SIG-M5 treated with dmso at 0.1 percent for 504 hours (cell line): Measurements from ENCODE around the gene GPRC5B.

Experiments used
- DNase-seq: peaks from one replicate; lab custom pipeline; 2025; ENCODE audit not compliant: unreplicated experiment; lab: John Stamatoyannopoulos, UW

GPRC5B gene

DNA sequence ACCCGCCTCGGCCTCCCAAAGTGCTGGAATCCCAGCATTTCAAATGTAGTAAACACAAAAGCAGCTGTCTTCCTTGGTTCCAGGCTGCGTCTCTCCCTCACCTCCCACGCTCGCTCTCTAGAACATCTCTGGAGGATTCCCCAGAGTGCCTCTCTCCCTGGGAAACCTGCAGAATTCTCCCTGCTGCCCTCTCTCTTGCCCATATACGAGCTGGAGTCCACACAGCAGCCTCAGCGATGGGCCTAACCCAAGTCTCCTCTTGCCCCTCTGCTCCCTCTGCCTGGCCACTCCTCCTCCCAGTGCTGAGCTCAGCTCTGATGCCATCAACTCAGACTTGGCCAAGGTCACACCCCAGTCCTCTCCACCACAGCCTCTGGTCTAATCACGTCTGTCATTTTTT is 10.6 kb downstream of the GPRC5B start:
- DNase-seq: no peak

DNA sequence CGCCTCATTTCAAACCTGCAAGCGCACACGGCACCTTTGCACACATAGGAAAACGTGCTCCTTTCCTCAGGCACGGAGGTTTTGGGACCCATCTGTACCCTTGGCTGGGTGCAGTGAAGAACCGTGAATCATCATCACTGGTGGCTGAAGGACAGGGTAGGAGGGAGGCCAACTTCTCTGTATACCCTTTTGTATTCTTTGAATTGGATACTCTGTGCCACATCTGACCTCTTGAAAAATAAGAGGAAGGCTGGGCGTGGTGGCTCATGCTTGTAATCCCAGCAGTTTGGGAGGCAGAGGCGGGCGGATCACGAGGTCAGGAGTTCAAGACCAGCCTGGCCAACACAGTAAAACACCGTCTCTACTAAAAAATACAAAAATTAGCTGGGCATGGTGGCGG is 11.7 kb downstream of the GPRC5B start:
- no peak for DNase-seq

DNA sequence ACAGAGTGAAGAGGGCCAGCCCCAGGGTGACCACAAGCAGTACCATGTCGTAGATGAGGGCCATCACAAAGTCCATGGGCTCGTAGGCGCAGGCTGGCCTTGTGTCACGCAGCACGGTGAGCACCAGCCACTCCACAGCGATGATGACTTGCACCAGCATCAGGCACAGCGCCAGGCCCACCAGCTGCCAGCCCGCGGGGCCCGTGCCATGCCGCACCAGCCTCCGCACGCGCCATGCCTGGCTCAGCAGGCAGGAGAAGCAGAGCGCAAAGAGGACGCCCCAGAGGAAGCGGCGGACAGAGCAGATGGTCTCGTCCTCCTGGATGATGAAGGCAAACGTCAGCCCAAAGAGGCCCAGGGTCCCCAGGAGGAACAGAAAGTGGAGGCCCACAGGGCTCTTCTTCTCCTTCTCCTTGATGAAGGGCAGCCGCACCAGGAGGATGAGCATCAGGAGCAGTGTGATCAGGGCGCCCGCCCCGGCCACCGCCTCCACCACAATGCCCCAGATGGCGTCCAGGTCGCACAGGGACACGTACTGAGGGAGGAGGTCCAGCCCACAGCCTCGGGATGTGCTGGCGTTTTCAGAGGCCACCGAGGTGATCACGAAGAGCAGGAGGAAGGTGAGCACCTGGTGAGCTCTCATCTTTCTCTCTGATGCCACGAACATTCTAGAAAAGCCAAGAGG is 12.3 kb downstream of the GPRC5B start:
- no peak for DNase-seq

DNA sequence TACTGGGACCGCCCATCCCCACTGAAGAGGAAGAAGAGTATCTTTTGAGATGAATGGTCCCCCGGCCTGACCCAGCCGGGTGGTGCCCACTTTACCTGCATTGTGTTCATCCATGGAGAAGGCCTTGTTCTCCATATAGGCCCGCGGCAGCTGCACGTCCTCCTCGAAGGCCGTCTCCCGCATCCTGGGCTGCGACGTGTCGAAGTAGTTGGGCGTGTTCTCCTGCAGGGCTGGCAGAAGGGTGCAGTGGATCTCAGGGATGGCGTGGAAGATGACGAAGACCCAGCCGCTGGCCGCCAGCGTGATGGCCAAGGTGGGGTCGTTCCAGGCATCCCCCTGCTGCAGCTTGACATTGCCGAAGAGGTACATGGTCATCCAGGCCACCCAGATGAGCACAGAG is 12.9 kb downstream of the GPRC5B start:
- no peak for DNase-seq

DNA sequence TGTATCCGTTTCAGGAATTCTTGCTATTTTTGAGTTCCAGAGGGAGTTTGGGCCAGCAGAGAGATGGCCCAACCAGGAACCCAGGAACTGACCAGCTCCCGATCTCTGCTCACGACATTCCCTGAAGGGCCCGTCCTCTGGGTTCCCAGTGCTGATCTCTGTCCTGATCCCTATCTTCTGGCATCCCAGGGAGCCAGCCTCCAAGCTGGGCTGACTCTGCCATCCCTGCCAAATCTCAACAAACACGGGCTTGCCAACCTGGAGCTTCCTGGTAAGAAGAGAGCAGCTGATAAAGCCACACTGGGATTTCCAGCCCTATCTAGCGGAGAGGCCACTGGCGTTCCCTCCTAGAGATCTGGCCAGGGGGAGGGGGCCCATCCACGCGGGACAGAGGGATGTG is 16.2 kb downstream of the GPRC5B start:
- DNase-seq: no peak

DNA sequence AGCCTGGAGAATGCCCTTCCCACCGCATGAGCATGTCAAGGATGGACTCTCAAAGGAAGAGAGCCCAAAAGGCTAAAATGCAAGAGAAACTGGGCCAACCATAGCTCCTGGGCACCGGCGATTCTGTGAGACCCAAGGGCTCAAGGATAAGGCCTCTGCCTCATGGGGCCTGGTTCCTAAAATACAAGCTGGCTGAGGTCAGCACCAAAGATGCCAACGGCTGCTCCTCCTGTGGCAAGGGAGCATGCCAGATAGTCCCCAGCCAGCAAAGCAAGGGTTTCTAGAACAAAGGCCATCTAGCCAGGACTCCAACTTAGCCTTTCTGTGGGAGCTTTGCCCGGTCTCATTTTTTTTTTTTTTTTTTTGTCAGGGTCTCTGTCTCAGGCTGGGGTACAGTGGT is 20.1 kb downstream of the GPRC5B start:
- no peak for DNase-seq

DNA sequence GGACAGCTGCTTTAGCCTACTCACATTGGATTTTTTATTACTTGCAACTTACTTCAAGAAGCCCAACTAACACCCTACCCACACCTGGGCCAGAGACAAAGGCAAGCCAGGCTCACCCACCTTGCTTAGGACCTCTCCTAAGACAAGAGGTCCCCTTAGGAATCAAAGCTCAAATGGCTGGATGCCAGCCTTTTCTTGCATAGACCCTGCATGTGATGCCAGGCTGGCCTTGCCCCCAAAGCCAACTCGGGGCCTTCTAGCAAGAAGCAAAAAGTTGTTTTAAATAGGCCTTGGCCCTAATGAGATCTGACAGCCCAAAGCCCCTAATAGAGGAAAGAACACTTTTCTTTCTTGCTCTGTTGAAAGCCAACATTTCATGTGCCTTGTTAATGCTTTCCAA is 20.7 kb downstream of the GPRC5B start:
- DNase-seq: no peak

DNA sequence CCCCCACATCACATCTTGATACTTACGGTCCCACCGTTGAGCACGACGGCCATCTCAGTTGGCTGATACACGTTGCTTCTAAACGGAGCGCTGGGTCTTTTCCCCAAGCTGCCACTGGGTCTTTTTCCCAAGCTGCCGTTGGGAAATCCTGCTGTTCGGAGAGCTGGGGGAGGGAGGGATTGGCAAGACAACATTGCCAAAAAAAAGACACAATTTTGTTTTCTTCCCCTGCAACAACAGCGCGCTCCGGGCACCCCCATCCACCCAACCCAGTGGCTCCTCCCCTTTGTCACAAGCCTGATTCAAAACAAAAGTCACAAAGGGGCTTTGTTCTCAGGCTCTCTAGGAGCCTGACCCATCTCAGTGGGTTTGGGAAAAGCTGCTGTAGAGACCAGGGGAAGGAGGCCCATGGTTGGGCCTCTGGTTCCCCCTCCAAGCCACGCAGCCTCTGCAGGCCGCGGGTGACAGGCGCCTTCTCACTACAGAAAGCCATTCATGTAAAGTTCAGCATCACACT is 22.8 kb downstream of the GPRC5B start:
- DNase-seq: no peak

DNA sequence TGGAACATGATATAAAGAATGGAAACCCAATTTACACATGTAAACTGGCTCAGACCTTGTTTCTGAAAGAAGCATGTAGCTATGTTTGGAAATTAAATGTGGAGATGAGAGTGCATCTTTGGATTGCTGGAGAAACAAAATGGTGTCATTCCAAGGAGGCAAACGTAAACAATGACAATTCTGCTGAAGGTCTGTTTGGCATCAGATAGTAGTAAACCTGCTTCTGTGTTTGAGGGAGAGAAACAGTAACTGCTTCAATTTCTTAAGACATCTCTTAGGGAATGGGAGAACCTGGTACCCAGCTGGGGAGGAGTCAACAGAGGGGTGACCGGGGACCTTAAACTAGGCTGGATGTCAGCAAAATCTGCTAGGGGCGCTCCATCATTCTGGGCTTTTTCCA is 23.5 kb downstream of the GPRC5B start:
- no peak for DNase-seq

DNA sequence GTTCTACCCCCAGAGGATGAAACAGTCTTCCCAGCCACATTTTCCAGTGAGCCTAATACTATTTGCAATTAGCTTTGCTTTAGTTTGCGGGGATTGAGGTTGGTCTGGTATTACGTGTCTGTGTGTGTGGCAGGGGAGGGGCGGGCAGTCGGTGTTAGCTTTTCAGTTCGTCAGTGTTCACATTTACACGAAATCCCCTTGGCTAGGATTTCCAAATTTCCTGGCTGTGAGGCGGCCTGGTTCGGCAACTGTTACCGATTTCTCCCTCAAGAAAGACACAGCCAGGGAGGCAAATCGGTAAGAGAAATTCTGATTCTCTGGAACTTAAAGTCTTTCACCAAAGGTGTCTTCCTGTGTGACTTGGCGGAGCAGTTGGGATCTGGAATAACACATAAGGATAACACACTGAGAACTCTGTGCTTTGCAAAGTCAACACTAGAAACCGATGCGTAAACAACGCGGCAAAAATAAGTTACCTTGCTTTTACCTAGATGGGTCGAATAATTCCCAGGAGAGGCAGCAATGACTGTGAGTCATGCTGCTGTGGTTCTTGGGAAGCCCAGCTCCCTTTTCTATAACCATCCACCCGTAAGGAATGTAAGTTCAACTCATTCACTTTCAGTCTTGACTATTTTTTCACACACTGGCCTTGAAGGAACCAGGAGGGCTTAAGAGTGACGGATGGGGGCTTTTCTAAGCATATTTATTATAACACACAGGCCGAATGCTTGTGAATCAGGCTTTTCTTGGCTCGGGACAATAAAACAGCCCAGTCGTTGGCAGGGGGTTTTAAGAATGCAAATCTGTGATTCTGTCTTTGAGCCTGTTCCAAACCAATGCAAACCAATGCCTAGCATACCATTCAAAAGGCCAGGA is 24.2 kb downstream of the GPRC5B start:
- DNase-seq: no peak

DNA sequence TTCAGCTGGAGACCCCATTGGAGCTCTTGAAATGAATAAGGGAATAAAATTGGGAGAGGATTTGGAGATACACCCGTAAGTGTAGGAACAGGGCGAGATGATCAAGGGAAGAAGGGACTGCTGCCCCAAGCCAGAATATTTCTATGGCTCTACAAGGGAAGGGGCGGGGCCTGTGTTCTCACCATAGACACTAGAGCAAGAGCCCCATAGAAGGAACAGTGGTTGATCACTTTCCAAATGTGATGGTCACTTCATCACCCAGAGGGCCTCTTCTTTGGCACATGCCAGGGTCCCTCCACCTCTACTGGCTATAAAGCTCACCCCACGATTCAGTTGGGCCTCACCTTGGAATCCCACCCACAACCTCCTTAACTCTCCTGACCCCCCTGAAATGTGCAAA is 25.0 kb downstream of the GPRC5B start:
- DNase-seq: no peak

DNA sequence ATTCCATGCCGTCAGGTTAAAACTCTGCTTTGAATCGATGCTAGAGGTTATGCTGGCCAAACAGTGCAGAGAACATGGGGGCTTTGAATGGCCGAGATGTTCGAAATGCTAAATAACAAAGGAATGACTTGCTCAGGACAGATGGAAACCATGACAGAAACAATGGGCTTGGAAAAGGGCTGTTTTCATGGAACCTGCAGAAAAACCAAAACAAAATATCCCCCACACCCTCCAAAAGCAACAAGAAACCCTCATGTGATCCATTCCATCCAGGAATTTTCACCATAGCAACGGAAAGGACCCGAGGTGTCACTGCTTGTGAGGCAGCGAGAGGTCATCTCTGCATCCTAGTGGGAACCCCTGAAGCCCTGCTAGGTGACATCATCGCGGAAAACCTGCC is 25.5 kb downstream of the GPRC5B start:
- no peak for DNase-seq

DNA sequence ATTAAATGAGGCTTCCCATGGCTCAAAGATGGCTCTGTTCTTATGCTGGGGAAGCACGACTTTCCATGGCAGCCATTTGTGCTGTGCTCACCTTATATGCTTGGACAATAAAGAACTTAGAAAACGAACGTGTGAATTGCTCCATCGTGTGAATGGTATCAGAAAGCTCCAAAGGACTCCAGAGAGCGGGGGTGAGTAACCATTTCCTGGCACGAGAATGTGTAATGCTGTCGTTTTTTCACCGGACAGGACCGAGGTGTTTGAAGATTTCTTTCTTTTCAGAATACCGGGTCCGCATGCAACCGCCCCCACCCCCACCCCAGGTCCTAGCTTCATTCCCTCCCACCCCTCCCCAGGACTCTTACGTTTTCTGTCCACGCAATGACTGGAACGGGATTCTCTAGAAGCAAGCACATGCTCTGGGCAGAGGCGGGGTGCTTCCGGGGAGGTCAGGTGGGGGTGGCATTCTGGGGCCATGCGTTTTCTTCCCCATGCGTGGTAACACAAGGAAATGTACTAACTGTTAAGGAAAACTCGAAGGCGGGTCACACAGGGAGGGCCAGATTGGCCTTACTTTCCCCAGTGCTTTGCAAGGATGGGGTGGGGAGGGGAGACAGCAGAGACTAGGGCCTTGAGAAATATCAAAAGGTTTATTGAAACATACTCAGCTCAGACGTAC is 26.2 kb downstream of the GPRC5B start:
- no peak for DNase-seq

DNA sequence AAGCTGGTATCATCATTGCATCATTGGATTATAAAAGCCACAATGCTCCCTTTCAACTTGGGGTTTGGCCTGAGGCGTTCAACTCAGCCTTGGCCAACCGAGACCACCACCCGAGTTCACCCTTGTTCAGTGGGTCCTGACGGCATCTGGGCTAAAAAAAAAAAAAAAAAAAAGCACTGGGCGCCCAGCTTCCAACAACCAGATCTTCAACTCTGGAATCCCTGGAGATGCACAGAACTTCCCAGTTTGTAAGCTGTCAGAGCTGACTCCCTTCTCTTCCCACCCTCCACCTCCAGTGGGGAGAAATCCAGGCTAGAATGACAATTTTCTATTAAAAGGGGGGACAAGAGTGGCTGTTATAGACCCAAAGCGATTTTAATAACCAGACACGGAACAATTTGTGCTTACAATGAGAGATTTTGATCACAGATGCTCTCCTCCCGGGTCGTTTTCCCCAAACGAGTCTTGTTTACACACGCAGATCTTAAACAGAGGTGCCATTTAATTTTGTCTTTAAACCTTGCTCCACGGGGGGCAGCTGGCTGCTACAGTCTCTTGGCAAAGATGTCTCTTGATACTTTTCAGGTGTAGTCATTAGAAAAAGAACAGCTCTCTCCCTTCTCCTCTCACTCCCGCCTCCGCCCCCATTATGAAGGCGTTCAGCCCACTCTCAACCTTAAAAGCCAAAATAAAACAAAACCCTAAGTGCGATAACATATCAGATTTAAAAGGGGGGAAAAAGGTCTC is 26.9 kb downstream of the GPRC5B start:
- DNase-seq: no peak

DNA sequence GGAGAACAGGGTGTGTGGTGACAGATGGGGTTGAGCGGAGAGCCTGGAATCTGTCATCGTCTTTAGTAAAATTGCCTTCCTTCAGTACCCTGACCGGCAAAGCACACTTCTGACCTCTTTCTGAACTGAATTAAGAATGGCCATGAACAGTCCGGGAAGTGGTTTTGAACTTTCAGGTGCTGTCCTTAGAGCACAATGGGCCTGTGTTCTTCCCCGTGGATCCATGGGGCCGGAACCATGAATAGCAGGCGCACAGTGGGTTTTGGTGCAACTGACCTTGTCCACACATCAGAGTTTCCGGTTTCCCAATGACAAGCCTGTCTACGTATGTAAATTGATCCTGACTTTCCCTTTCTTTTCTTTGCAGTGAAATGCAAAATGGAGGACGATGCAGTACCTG is 28.5 kb downstream of the GPRC5B start:
- DNase-seq: no peak

DNA sequence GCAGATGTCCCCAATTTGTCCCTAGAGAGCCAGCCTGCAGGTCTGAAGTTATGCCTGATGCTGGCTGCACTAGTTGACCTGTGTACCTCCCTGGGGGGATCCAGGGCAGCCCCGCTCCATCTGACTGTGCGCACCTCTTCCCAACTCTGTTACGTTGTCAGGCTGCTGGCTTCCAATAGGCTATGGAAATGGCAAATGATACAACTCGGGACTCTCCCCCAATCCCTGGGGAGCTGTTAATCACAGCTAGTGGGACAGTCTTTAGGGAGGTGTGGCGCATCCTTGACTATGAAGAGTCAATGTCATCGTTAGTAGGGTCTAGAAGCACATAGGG is 30.1 kb downstream of the GPRC5B start:
- DNase-seq: no peak

DNA sequence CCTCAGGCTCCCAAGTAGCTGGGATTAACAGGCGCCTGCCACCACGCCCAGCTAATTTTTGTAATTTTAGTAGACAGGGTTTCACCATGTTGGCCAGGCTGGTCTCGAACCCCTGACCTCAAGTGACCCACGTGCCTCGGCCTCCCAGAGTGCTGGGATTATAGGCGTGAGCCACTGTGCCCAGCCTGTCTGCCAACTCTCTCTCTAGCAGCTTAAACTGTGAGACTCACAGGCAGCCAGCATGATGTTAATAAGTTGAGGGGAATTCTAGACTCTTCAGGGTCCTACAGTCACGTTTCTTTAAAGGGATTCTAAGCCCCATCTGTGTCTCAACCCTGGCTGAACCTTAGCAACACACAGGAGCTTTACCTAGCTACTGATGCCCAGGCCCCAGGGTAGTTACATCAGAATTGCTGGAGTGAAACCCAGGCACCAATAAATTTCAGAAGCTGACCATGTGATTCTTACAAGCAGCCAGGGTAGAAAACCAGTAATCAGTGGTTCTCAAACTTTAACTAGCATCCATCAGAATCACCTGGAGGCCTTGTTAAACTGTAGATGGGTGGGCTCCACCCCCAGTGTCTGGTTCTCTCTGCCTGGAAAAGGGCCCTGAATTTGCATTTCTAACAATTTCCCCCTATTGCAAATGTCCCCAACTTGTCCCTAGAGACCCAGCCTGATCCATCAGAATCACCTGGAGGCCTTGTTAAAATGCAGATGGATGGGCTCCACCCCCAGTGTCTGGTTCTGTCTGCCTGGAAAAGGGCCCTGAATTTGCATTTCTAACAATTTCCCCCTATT is 30.7 kb downstream of the GPRC5B start:
- no peak for DNase-seq

DNA sequence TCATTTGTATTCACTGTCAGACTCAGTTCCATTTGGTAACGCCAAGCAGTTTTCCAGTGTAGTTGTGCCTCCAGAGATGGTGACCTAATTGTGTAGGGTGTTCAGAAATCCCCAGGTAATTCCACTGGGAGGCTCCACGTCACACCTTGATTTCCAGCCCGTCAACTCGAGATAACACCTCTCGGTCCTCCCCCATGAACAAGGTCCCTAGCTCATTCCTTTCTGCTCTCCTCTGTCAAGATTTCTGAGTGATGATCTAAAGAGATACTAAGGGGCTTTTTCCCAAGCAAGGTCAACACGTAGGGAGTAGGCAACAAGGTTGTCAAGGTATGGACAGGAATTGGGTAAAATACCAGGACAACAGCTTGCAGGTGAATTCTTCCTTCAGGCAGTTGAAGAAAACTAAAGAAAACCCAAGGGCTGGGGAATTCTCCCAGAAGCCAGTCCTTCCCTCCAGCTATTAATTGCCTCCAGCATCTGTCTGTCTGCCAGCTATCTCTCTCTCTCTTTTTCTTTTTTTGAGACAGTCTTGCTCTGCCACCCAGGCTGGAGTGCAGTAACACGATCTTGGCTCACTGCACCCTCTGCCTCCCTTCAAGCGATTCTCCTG is 31.4 kb downstream of the GPRC5B start:
- no peak for DNase-seq

DNA sequence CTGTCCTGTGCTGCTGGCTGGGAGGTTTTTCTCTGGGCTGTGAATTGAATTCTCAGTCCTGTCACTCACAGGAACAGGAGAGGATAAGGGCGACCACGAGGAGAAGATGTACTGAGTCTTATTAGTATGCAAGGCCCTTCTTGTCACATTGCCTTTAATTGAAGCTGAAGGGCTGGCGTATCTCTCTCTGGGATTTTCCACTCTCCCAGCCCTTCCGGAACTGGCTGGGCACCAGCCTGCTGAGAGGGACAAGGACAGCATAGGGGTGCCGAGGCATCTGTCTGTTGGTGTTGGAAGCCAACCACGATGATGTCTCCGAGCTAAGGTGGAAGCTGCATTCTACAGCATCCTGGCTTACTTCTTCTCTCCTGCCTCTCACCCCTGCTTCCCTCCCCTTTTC is 33.2 kb downstream of the GPRC5B start:
- no peak for DNase-seq
